Natural killer cell (primary cell): Measurements from ENCODE around the gene PGAP2. TPM values are rescaled to one million over a fixed set of nuclear protein-coding genes. Genes with fewer than 3 reads are reported as not detected.
A peak's percentile ranks its signal among the peaks of the same experiment; 100 is the strongest.

Experiments
- ATAC-seq, 3 donors: fragments of 150-1000 bp in 2 of 3; fragments of 200-7000 bp in 1 of 3; cut with Tn5 transposase; 1 replicate in 1 of 3; 2 replicates in 2 of 3; pipeline ENCODE4 v1.10.0; 2021; ENCODE audit warnings: mild to moderate bottlenecking in 2 of 3, moderate library complexity in 2 of 3
- DNase-seq, 2 donors: peaks; one replicate each; pipeline versions ENCODE4 v3.0.0 to v3.0.0-alpha.2; 2013 to 2021; ENCODE audit warnings: mixed read lengths in 1 of 2
- H3K27ac ChIP-seq: one replicate; pipeline ENCODE4 v1.5.1; 2013; ENCODE audit warnings: mild to moderate bottlenecking, low read length
- H3K27me3 ChIP-seq: one replicate; pipeline ENCODE4 v1.6.1; 2013; ENCODE audit warnings: low read length; ENCODE audit not compliant: control insufficient read depth, insufficient read depth
- H3K36me3 ChIP-seq: one replicate; pipeline ENCODE4 v1.6.1; 2013; ENCODE audit warnings: low read length; ENCODE audit not compliant: control insufficient read depth, insufficient read depth
- H3K4me1 ChIP-seq: one replicate; pipeline ENCODE4 v1.6.1; 2013; ENCODE audit warnings: low read length; ENCODE audit not compliant: control insufficient read depth, insufficient read depth
- H3K4me3 ChIP-seq: one replicate; pipeline ENCODE4 v1.5.1; 2013; ENCODE audit warnings: low read length
- H3K9me3 ChIP-seq: one replicate; pipeline ENCODE4 v1.6.1; 2013; ENCODE audit warnings: low read length; ENCODE audit not compliant: control insufficient read depth, insufficient read depth
- H3K27ac Mint-ChIP-seq, 2 donors: one replicate each; pipeline ENCODE4 v1.8.0; 2022; ENCODE audit warnings: mild to moderate bottlenecking in 2 of 2, mixed read lengths in 2 of 2, moderate library complexity in 1 of 2
- H3K27me3 Mint-ChIP-seq, 2 donors: one replicate each; pipeline ENCODE4 v1.8.0; 2022; ENCODE audit warnings: low read depth in 2 of 2, mixed read lengths in 2 of 2
- H3K36me3 Mint-ChIP-seq: one replicate; pipeline ENCODE4 v1.8.0; 2022; ENCODE audit warnings: mixed read lengths
- H3K4me1 Mint-ChIP-seq, 2 donors: one replicate each; pipeline ENCODE4 v1.8.0; 2022; ENCODE audit warnings: mixed read lengths in 2 of 2
- H3K4me3 Mint-ChIP-seq: one replicate; pipeline ENCODE4 v1.8.0; 2022; ENCODE audit warnings: mild to moderate bottlenecking, moderate library complexity, mixed read lengths
- H3K9me3 Mint-ChIP-seq, 2 donors: one replicate each; pipeline ENCODE4 v1.8.0; 2022; ENCODE audit warnings: mixed read lengths in 2 of 2
- CTCF ChIP-seq: fragments of 200-600 bp; IDR thresholded peaks from one replicate; pipeline ENCODE4 v1.8.0; 2022; ENCODE audit warnings: antibody characterized with exemption
- WGBS: methylation state at CpG from one replicate; pipeline ENCODE4 v1.1.7; 2013; ENCODE audit warnings: missing lambda C conversion rate; ENCODE audit not compliant: insufficient coverage; 5-methylcytosine and 5-hydroxymethylcytosine counted together
- intact Hi-C: fragments of 100-400 bp; cut with micrococcal nuclease; formaldehyde crosslinking; loops from one replicate; pipeline ENCODE4 v1.14.2; 2022
- total RNA-seq, 4 donors: library from RNA; stranded (reverse); fragments of 120-200 nt in 1 of 4; gene quantifications; one replicate each; pipeline versions ENCODE4 v1.2.3 to v1.2.4, GENCODE V29; 2013 to 2022

The PGAP2 gene
- total RNA-seq, 3 donors from 2014 or later (not counting 1 experiment from before 2014, with no cell fraction given) = 9.5 to 17.5 (median 9.8) TPM

GRCh38 chr11:3827434-3828186, 19.2 kb downstream of the PGAP2 start:
- Mint-ChIP-seq H3K4me1 (peaks cover 61 to 64% of the 10 kb centered on the region in 2 donors), H3K27me3 (no peaks in the 10 kb centered on the region), H3K4me3 (no peak overlapping the region), H3K9me3 (no peaks in the 10 kb centered on the region), H3K27ac (peak overlapping the region; percentile 81 to 85), H3K36me3 (no peaks in the 10 kb centered on the region)
- H3K36me3 ChIP-seq = peaks cover 45% of the 10 kb centered on the region
- 91% methylated on average over 33 of the region's 35 CpGs for WGBS
- H3K27me3 ChIP-seq = no peaks in the 10 kb centered on the region
- DNase-seq = no peak
- no peak for TF ChIP-seq CTCF
- H3K27ac ChIP-seq = no peak overlapping the region
- ATAC-seq = no peak
- peaks cover 45% of the 10 kb centered on the region for H3K4me1 ChIP-seq
- no peaks in the 10 kb centered on the region for H3K9me3 ChIP-seq
- H3K4me3 ChIP-seq = no peak overlapping the region
- intact Hi-C loops = no loop called here

GRCh38 chr11:3830088-3830487, 21.7 kb downstream of the PGAP2 start:
- Histone ChIP-seq H3K27ac (no peak overlapping the region), H3K27me3 (no peaks in the 10 kb centered on the region), H3K4me3 (no peak overlapping the region), H3K36me3 (peaks cover 47% of the 10 kb centered on the region), H3K4me1 (peaks cover 60% of the 10 kb centered on the region), H3K9me3 (no peaks in the 10 kb centered on the region)
- Mint-ChIP-seq H3K27ac (peak overlapping the region; percentile 90 to 95), H3K9me3 (no peaks in the 10 kb centered on the region), H3K36me3 (no peaks in the 10 kb centered on the region), H3K4me1 (peaks cover 72 to 73% of the 10 kb centered on the region in 2 donors), H3K4me3 (no peak overlapping the region), H3K27me3 (no peaks in the 10 kb centered on the region)
- TF ChIP-seq CTCF = no peak
- WGBS = 95% methylated on average over 2 of the region's 3 CpGs
- no peak for DNase-seq
- intact Hi-C loops = no loop called here
- no peak for ATAC-seq

- peaks cover 60% of the 10 kb centered on the region for H3K4me1 ChIP-seq
- H3K27ac ChIP-seq = peak overlapping the region; percentile 42
- no peaks in the 10 kb centered on the region for H3K9me3 ChIP-seq
- 18% methylated on average over 1 of the region's 1 CpG for WGBS
- Mint-ChIP-seq H3K27ac (peak overlapping the region; percentile 90 to 95), H3K4me3 (peak overlapping the region; percentile 21), H3K27me3 (no peaks in the 10 kb centered on the region), H3K4me1 (peaks cover 76 to 78% of the 10 kb centered on the region in 2 donors), H3K9me3 (no peaks in the 10 kb centered on the region), H3K36me3 (no peaks in the 10 kb centered on the region)
- H3K4me3 ChIP-seq = no peak overlapping the region
- peak in 2 of 3 donors; percentile 23 to 30 for ATAC-seq
- H3K27me3 ChIP-seq = no peaks in the 10 kb centered on the region
- H3K36me3 ChIP-seq = peaks cover 46% of the 10 kb centered on the region
- intact Hi-C loops = no loop called here
- TF ChIP-seq CTCF = no peak
- no peak for DNase-seq
These were observed 22.4 kb downstream of the PGAP2 start for GRCh38 chr11:3830730-3831129.
